GM19324 (cell line): ENCODE data around the gene CYP4F2.
"Not testable (repeated sequence)": the region's sequence is repeated elsewhere in the genome, so short reads cannot be mapped to it uniquely, and the experiment has no call there.

ENCODE experiments used
- ATAC-seq: cut with Tn5 transposase; IDR thresholded peaks from one replicate; pipeline ENCODE4 v1.9.1; 2021; ENCODE audit warnings: mild to moderate bottlenecking, moderate library complexity; ENCODE audit not compliant: unreplicated experiment, low FRiP score

The CYP4F2 gene

GRCh38 chr19:15900504-15900903, 2.6 kb upstream of the CYP4F2 start:
- no peak for ATAC-seq

- not testable (repeated sequence) for ATAC-seq
Observed at GRCh38 chr19:15900032-15900431, 2.2 kb upstream of the CYP4F2 start.

GRCh38 chr19:15899561-15899960, 1.7 kb upstream of the CYP4F2 start:
- not testable (repeated sequence) for ATAC-seq

- no peak for ATAC-seq
Observed at GRCh38 chr19:15897026-15897737, 692 bp downstream of the CYP4F2 start.

- ATAC-seq: no peak
Observed at GRCh38 chr19:15895876-15896430, 1.9 kb downstream of the CYP4F2 start.

- ATAC-seq: no peak
Observed at GRCh38 chr19:15894359-15894758, 3.5 kb downstream of the CYP4F2 start.

- ATAC-seq: no peak
Observed at GRCh38 chr19:15893477-15893876, 4.4 kb downstream of the CYP4F2 start.

GRCh38 chr19:15892012-15892411, 5.9 kb downstream of the CYP4F2 start:
- ATAC-seq: no peak

- ATAC-seq: no peak
Observed at GRCh38 chr19:15891434-15891833, 6.4 kb downstream of the CYP4F2 start.

- not testable (repeated sequence) for ATAC-seq
Observed at GRCh38 chr19:15889339-15889738, 8.5 kb downstream of the CYP4F2 start.

GRCh38 chr19:15885919-15886318, 12.0 kb downstream of the CYP4F2 start:
- ATAC-seq: no peak

GRCh38 chr19:15885167-15885566, 12.7 kb downstream of the CYP4F2 start:
- no peak for ATAC-seq

- ATAC-seq: not testable (repeated sequence)
Observed at GRCh38 chr19:15883329-15883728, 14.5 kb downstream of the CYP4F2 start.

- no peak for ATAC-seq
Observed at GRCh38 chr19:15874821-15875474, 22.9 kb downstream of the CYP4F2 start.

- not testable (repeated sequence) for ATAC-seq
Observed at GRCh38 chr19:15873771-15874170, 24.1 kb downstream of the CYP4F2 start.

GRCh38 chr19:15871570-15871969, 26.3 kb downstream of the CYP4F2 start:
- no peak for ATAC-seq

- no peak for ATAC-seq
Observed at GRCh38 chr19:15869873-15870272, 28.0 kb downstream of the CYP4F2 start.

- no peak for ATAC-seq
Observed at GRCh38 chr19:15869109-15869555, 28.7 kb downstream of the CYP4F2 start.

GRCh38 chr19:15866636-15867035, 31.2 kb downstream of the CYP4F2 start:
- ATAC-seq: no peak

GRCh38 chr19:15864824-15865223, 33.0 kb downstream of the CYP4F2 start:
- no peak for ATAC-seq

- no peak for ATAC-seq
Observed at GRCh38 chr19:15863272-15863671, 34.6 kb downstream of the CYP4F2 start.

- ATAC-seq: no peak
Observed at GRCh38 chr19:15862444-15862843, 35.4 kb downstream of the CYP4F2 start.
